ENCODE results near the gene NCBP3. TPM values are rescaled to one million over a fixed set of nuclear protein-coding genes. Genes with fewer than 3 reads are reported as not detected.

Gene NCBP3
- total RNA-seq, 1 experiment from 2014 or later = 28.1 TPM

GRCh38 chr17:3879591-3880417, 33.8 kb upstream of the NCBP3 start:
- in situ Hi-C loops (cut with HindIII; ENCODE audit: low pct_unique_long_range_greater_than_20kb, low sequenced_read_pairs) = no loop called here
- Histone ChIP-seq H3K4me1 (ENCODE audit: control insufficient read depth, insufficient read depth, low read length) (no peaks in the 10 kb centered on the region), H3K27ac (ENCODE audit: low read length) (no peak overlapping the region), H3K27me3 (ENCODE audit: control insufficient read depth, insufficient read depth, low read length) (no peaks in the 10 kb centered on the region), H3K36me3 (ENCODE audit: control insufficient read depth, insufficient read depth, low read length) (no peaks in the 10 kb centered on the region), H3K4me3 (ENCODE audit: low read depth in 2 of 2, low read length in 2 of 2) (no peak overlapping the region), H3K9me3 (ENCODE audit: control insufficient read depth, insufficient read depth, low read depth, low read length) (no peaks in the 10 kb centered on the region)
- DNase-seq (ENCODE audit: low read depth, low spot score) (no peak), ATAC-seq (no peak)
- ChIA-PET CTCF (no interaction called here), POLR2A (no interaction called here)
- intact Hi-C loops (cut with micrococcal nuclease; ENCODE audit: unreplicated experiment) = no loop called here
- TF ChIP-seq SIN3A (IDR thresholded peaks at IDR 0.05; ENCODE audit: borderline replicate concordance, insufficient read depth, low read depth, low read length) (no peak), CTCF (IDR thresholded peaks at IDR 0.05) (no peak), TCF7L2 (IDR thresholded peaks at IDR 0.05; ENCODE audit: low read depth, low read length) (no peak), REST (IDR thresholded peaks at IDR 0.05; ENCODE audit: insufficient read depth in 1 of 2, low read depth in 2 of 2, low read length in 1 of 2) (no peak), POLR2AphosphoS5 (IDR thresholded peaks at IDR 0.05; ENCODE audit: low read depth, low read length) (no peak)
- no TSS peak for BruUV-seq (replicated peaks)

GRCh38 chr17:3879186-3879585, 33.1 kb upstream of the NCBP3 start:
- ATAC-seq = no peak
- in situ Hi-C loops (cut with HindIII; ENCODE audit: low pct_unique_long_range_greater_than_20kb, low sequenced_read_pairs) (no loop called here), intact Hi-C loops (cut with micrococcal nuclease; ENCODE audit: unreplicated experiment) (no loop called here)
- no peaks in the 10 kb centered on the region for H3K9me3 ChIP-seq (ENCODE audit: control insufficient read depth, insufficient read depth, low read depth, low read length)
- H3K27ac ChIP-seq (ENCODE audit: low read length) = no peak overlapping the region
- ChIA-PET POLR2A (no interaction called here), CTCF (no interaction called here)
- H3K27me3 ChIP-seq (ENCODE audit: control insufficient read depth, insufficient read depth, low read length) = no peaks in the 10 kb centered on the region
- no peak for DNase-seq (ENCODE audit: low read depth, low spot score)
- no peaks in the 10 kb centered on the region for H3K4me1 ChIP-seq (ENCODE audit: control insufficient read depth, insufficient read depth, low read length)
- no peak overlapping the region for H3K4me3 ChIP-seq (ENCODE audit: low read depth in 2 of 2, low read length in 2 of 2)
- BruUV-seq (replicated peaks) = no TSS peak
- TF ChIP-seq TCF7L2 (IDR thresholded peaks at IDR 0.05; ENCODE audit: low read depth, low read length) (no peak), CTCF (IDR thresholded peaks at IDR 0.05) (no peak), SIN3A (IDR thresholded peaks at IDR 0.05; ENCODE audit: borderline replicate concordance, insufficient read depth, low read depth, low read length) (no peak), POLR2AphosphoS5 (IDR thresholded peaks at IDR 0.05; ENCODE audit: low read depth, low read length) (no peak), REST (IDR thresholded peaks at IDR 0.05; ENCODE audit: insufficient read depth in 1 of 2, low read depth in 2 of 2, low read length in 1 of 2) (no peak)
- H3K36me3 ChIP-seq (ENCODE audit: control insufficient read depth, insufficient read depth, low read length) = no peaks in the 10 kb centered on the region

All from Panc1 (cell line).